Erythroblast (primary cell): Measurements from ENCODE around the gene GRID2IP.

ENCODE experiments used
- GATA1 ChIP-seq: IDR thresholded peaks from 2 replicates; pipeline ENCODE4 v1.6.1; 2011; ENCODE audit warnings: low read depth, mild to moderate bottlenecking, control low read depth, low read length, moderate library complexity
- POLR2A ChIP-seq: IDR thresholded peaks from 2 replicates; pipeline ENCODE4 v1.6.1; 2011; ENCODE audit warnings: mild to moderate bottlenecking, low read length

GRCh38 chr7:6590645-6591110, 39.4 kb upstream of the GRID2IP start:
- TF ChIP-seq POLR2A (no peak), GATA1 (no peak)
